AG09319 (cell line): ENCODE measurements around the gene NPFFR1.
"Not testable (repeated sequence)": the region's sequence is repeated elsewhere in the genome, so short reads cannot be mapped to it uniquely, and the experiment has no call there.

ENCODE experiments used
- DNase-seq: peaks from one replicate; pipeline ENCODE4 v3.0.0-alpha.2; 2010; ENCODE audit warnings: low read depth; ENCODE audit errors: extremely low read depth
- TF ChIP-seq, protein P1 (sequence below): IDR thresholded peaks from 2 replicates; pipeline ENCODE4 v1.5.1; 2011; ENCODE audit warnings: low read depth, mild to moderate bottlenecking, inconsistent platforms, low read length, moderate library complexity

Gene NPFFR1

DNA sequence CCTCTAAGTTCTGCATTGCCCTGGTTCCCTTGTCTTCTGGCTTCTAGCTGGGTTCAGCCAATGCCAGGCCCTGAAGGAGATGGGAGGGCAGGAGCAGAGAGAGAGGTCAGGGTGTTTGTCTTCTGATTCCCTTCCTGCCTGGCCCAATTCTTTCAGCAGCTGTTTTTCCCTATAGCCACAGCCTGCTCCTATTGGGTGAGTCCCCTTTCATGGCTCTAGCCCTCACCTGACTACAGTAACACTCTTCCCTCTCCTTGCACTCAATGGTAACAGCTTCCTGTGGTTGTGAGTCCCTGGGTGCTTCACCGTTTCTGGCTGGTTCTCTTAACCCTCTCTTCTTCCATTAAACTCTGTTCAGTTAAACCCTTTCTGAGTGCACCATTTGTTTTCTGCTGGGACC, 17.1 kb downstream of the NPFFR1 start:
- no peak for DNase-seq
- TF ChIP-seq, protein P1, sequence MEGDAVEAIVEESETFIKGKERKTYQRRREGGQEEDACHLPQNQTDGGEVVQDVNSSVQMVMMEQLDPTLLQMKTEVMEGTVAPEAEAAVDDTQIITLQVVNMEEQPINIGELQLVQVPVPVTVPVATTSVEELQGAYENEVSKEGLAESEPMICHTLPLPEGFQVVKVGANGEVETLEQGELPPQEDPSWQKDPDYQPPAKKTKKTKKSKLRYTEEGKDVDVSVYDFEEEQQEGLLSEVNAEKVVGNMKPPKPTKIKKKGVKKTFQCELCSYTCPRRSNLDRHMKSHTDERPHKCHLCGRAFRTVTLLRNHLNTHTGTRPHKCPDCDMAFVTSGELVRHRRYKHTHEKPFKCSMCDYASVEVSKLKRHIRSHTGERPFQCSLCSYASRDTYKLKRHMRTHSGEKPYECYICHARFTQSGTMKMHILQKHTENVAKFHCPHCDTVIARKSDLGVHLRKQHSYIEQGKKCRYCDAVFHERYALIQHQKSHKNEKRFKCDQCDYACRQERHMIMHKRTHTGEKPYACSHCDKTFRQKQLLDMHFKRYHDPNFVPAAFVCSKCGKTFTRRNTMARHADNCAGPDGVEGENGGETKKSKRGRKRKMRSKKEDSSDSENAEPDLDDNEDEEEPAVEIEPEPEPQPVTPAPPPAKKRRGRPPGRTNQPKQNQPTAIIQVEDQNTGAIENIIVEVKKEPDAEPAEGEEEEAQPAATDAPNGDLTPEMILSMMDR = no peak

DNA sequence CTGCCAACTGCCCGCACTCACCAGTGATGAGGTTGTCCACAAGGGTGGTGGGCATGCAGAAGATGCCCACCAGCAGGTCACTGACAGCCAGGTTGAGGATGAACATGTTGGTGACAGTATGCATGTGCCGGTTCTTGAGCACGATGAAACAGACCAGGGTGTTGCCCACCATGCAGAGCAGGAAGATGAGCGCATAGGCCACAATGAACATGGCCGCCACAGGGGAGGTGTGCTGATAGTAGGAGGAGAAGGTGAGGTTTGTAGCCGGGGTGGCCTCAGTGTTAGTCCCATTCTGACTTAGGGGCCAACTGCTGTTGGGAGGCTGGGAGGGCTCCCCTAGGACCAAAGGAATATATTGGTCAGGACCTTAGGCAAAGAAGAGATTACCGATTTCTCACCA, 17.7 kb downstream of the NPFFR1 start:
- TF ChIP-seq, protein P1 = no peak
- no peak for DNase-seq

DNA sequence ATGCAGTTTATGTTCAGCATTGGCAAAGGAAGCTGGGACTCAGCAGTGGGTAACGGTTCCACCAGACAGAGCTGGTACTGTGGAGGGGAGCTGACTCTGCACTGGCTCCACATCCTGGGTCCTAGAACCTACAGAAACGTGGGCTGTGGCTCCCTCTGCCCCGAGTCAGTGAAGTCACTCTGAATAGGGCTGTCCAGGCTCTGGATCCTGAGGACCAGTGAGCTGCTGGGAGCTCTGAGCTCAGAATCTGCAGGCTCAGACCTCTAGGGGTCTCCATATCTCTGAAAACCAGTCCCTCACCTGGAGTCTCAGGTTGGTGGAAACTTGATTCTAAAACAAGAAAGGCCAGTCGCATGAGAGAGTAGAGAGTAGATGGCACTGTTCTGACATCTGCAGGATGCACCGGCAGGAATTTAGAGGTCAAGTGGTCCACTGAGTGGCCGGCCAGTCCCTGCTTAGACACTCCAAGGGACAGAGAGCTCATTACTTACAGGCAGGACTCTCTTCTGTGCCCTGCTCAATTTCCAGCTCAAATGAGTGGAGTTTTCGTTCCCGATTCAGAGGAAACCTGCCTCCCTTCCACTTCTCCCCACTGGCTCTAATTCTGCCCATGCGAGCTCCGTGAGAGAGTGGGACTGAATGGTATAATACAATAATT, 18.6 kb downstream of the NPFFR1 start:
- TF ChIP-seq, protein P1 = no peak
- no peak for DNase-seq

DNA sequence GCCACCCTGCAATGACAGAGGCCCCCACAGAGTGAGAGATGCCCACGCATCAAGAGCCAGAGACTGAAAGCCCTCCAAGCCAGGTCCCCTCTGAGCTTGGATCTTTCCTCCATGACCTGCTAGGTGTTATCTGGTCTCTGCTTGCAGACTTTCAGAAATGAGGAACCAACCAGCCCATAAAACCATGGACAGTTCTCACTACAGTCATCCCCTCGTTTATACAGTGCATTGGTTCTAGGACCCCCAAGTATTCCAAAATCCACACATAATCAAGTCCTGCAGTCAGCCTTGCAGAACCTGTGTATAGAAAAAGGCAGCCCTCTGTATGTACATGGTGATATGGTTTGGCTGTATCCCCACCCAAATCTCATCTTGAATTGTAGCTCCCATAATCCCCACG, 23.1 kb downstream of the NPFFR1 start:
- DNase-seq = no peak
- TF ChIP-seq, protein P1 = no peak

DNA sequence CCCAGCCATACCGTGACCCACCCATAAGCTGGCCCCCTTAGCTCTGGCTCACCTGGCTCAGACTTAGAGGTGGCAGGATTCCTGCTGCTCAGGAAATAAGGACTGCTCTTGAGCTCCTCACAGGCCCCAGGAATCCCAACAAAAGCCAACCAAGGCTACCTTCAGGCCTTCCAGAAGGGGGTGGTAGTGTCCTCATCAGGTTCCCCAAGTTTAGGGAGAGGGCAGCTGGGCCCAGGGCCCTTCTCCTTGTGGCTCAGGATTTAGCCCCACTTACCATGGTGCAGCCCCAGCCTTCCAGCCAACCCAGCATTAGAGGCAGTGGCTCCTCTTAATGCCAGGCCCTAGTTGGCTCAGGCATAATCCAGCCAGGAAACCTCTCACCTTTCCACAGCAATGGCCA, 23.5 kb downstream of the NPFFR1 start:
- TF ChIP-seq, protein P1 = no peak
- DNase-seq = no peak

DNA sequence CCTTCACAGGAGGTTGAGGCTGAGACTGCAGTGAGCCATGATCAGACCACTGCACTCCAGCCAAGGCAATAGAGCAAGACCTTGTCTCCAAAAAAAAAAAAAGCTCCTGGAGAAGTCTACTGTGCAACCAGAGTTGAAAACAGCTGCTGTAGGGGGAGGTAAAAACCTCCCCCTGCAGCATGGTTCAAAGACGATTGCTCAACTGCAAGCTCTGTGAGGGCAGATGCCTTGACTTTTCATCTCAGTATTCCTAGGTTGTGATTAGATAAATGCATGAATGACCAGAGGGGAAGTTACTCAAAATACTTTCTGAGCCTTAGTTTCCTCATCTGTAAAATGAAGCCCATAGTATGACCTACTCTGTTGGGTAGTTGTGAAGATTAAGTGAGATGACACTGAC, 25.6 kb downstream of the NPFFR1 start:
- TF ChIP-seq, protein P1 = no peak
- DNase-seq = no peak

DNA sequence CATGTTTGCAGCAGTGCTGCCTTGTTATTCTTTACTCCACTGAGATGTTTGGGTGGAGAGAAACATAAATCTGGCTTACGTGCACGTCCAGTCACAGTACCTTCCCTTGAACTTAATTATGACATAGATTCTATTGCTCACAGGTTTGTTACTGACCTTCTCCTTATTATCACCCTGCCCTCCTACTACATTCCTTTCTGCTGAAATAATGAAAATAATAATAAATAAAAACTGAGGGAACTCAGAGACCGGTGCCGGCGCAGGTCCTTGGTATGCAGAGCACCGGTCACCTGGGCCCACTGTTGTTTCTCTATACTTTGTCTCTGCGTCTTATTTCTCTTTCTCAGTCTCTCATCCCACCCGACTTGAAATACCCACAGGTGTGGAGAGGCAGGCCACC, 26.0 kb downstream of the NPFFR1 start:
- DNase-seq = not testable (repeated sequence)

DNA sequence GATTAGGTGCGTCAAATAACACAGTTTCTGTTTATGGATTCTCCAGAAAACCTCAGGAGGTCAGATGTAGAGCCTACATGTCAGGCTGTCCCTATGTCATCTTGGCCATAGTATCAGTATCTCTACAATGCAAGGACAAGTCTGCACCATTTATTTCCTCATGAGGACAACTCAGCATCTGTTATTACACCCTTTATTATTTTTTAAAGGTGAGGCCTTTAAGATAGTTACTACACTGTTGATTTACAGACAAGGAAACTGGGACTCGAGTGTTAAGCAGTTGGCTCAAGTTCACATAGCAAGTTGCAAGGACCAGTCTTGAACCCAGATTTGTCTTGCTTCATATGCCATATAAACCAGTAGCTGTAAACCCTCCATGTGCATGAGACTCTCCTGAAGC, 27.3 kb downstream of the NPFFR1 start:
- TF ChIP-seq, protein P1 = no peak
- no peak for DNase-seq
